AG04450 (cell line): ENCODE measurements around the gene COL25A1. TPM values are rescaled to one million over a fixed set of nuclear protein-coding genes. Genes with fewer than 3 reads are reported as not detected.

Experiments used
- CTCF ChIA-PET: fragments of 300-600, 350-600 bp; formaldehyde crosslinking; extraction: SDS; loops from one replicate; lab custom pipeline; 2022; ENCODE audit warnings: antibody characterized with exemption, inconsistent platforms; lab: Charles Lee
- POLR2A ChIA-PET: fragments of 350-600 bp; formaldehyde crosslinking; extraction: SDS; loops from one replicate; lab custom pipeline; 2021; ENCODE audit warnings: antibody characterized with exemption, inconsistent platforms; lab: Yijun Ruan, JAX
- DNase-seq: peaks from one replicate; pipeline ENCODE4 v3.0.0-alpha.2; 2011; ENCODE audit warnings: low read depth, low spot score
- H3K27ac ChIP-seq: one replicate; pipeline ENCODE4 v1.5.1; 2012; ENCODE audit warnings: low read depth, low read length, control low read depth
- H3K27me3 ChIP-seq: one replicate; pipeline ENCODE4 v1.6.0; 2012; ENCODE audit warnings: low read length; ENCODE audit not compliant: control insufficient read depth, insufficient read depth
- H3K4me3 ChIP-seq: 2 replicates; pipeline ENCODE4 v1.5.1; 2011; ENCODE audit warnings: mild to moderate bottlenecking, low read depth, low read length, control low read depth
- H3K9me3 ChIP-seq: 2 replicates; pipeline ENCODE4 v1.5.1; 2012; ENCODE audit warnings: low read length; ENCODE audit not compliant: control insufficient read depth, insufficient read depth
- CTCF ChIP-seq: IDR thresholded peaks from 2 replicates; pipeline ENCODE4 v1.5.1; 2011; ENCODE audit warnings: low read depth, low read length, control low read depth, inconsistent platforms
- polyA plus RNA-seq: library from polyadenylated mRNA; depleted of rRNA; stranded (reverse); fragments of >200 nt; gene quantifications from 2 replicates; pipeline ENCODE4 v1.2.3, GENCODE V29; 2011

Gene COL25A1
- polyA plus RNA-seq, 1 experiment: not detected

- Histone ChIP-seq H3K27me3 (no peaks in the 10 kb centered on the region), H3K4me3 (no peak overlapping the region), H3K9me3 (no peaks in the 10 kb centered on the region), H3K27ac (no peak overlapping the region)
- TF ChIP-seq CTCF: no peak
- CTCF ChIA-PET: interaction anchor here (0.6 kb wide), 1 partner anchor 9 kb away, joined by 4 read pairs; no protein-coding TSS in a partner anchor
- no peak for DNase-seq
- POLR2A ChIA-PET: no interaction called here
Observed at GRCh38 chr4:108839333-108839732, 463.1 kb downstream of the COL25A1 start.

GRCh38 chr4:108838451-108838850, 464.0 kb downstream of the COL25A1 start:
- CTCF ChIA-PET: no interaction called here
- no peak for TF ChIP-seq CTCF

GRCh38 chr4:108834835-108835384, 467.5 kb downstream of the COL25A1 start:
- TF ChIP-seq CTCF: peak; percentile 85
- Histone ChIP-seq H3K4me3 (no peak overlapping the region), H3K27ac (no peak overlapping the region), H3K27me3 (no peaks in the 10 kb centered on the region), H3K9me3 (no peaks in the 10 kb centered on the region)
- CTCF ChIA-PET: interaction anchor here (0.6 to 2.2 kb wide), 31 partner anchors 8 to 576 kb away, joined by 3 to 16 read pairs (median 3); no protein-coding TSS in a partner anchor
- POLR2A ChIA-PET: no interaction called here
- peak; percentile 32 for DNase-seq

More at GRCh38 chr4:108838451-108838850, 464.0 kb downstream of the COL25A1 start:
- Histone ChIP-seq H3K27ac (no peak overlapping the region), H3K27me3 (no peaks in the 10 kb centered on the region), H3K4me3 (no peak overlapping the region), H3K9me3 (no peaks in the 10 kb centered on the region)
- POLR2A ChIA-PET: no interaction called here
- no peak for DNase-seq

GRCh38 chr4:108834166-108834834, 468.2 kb downstream of the COL25A1 start:
- Histone ChIP-seq H3K27ac (no peak overlapping the region), H3K9me3 (no peaks in the 10 kb centered on the region), H3K27me3 (no peaks in the 10 kb centered on the region), H3K4me3 (no peak overlapping the region)
- peak; percentile 32 for DNase-seq
- CTCF ChIA-PET: interaction anchor here (0.6 to 2.2 kb wide), 32 partner anchors 9 to 577 kb away, joined by 3 to 16 read pairs (median 3); no protein-coding TSS in a partner anchor
- no peak for TF ChIP-seq CTCF
- POLR2A ChIA-PET: no interaction called here

DNA sequence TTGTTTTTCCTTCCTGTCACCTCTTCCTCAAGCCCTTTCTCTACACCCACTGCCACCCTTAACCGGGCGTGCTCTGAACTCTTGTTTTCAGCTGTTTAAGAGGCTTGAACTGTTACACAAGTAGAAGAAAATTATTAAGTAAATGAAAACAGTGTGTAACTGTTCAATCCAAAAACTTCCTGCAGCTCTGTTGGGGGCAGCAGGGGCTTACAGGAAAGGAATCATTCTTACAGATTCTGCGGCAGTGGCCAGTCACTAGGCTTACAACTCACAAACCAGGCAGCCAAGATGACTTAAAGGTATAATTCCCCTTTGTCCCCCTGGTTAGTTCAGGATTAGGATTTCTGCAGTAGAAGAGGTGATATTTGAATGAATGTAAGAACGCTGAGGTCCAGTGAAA, 469.4 kb downstream of the COL25A1 start:
- DNase-seq: no peak
- ChIA-PET POLR2A (no interaction called here), CTCF (interaction anchor here (1.2 to 2.2 kb wide), 5 partner anchors 23 to 573 kb away, joined by 4 to 16 read pairs (median 8); no protein-coding TSS in a partner anchor)
- no peaks in the 10 kb centered on the region for H3K27me3 ChIP-seq
- no peak overlapping the region for H3K4me3 ChIP-seq
- no peak for TF ChIP-seq CTCF
- H3K27ac ChIP-seq: no peak overlapping the region
- no peaks in the 10 kb centered on the region for H3K9me3 ChIP-seq
